ENCODE measurements around the gene MCM10.

Gene MCM10

DNA sequence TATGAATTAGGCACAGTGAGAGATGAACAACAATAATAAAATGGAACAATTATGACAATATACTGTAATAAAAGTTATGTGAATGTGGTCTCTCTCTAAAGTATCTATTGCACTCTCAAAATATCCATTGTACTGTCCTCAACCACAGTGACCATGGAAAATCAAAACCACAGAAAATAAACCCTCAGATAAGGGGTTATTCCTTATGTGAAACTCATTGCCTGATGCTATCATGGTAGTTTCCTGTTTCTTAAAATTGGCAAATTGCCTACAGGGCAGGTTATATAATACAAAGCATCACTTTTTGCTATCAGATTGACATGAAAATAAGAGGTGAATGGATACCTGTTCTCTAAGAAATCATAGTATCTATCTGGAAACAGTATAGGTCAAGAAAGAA, 3.8 kb downstream of the MCM10 start:
- no peak for DNase-seq (ENCODE audit: low read depth, low spot score)

DNA sequence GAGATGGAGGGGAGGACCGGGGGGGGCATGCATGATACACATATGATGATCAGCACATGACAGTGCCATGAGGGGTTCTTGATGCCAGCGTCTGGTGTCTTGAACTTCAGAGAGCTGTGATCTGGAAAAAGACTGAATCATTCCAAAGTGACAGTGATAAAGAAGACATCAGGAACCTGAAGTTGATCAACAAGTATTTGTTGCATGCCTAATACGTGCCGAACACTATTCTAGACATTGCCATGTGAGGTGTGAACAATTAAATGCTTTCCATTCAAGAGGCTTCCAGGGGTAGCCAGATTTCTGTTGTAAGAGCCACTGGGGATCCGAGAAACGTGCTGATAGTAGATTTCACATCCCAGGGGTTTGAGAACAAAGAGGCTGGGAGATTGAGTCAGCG, 6.2 kb downstream of the MCM10 start:
- no peak for DNase-seq (ENCODE audit: low read depth, low spot score)

DNA sequence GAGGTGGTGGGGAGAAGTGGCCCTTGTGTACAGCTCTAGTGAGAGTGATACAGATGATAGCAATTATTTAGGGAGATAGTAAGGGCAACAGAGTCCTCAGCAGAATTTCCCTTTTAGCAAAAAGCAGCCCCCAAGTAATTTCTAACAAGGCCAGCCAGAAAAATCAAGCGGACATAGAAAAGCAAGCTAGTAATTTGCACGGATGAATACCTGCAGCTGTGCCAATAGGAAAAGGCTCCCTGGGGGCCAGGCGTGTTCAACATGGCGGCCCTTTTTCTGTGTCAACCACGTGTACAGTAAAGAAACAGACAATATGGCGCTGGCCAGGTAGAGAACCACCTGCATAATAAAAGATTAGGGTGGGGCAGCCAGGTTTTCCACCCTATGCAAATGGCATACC, 7.4 kb downstream of the MCM10 start:
- DNase-seq (ENCODE audit: low read depth, low spot score) = no peak

DNA sequence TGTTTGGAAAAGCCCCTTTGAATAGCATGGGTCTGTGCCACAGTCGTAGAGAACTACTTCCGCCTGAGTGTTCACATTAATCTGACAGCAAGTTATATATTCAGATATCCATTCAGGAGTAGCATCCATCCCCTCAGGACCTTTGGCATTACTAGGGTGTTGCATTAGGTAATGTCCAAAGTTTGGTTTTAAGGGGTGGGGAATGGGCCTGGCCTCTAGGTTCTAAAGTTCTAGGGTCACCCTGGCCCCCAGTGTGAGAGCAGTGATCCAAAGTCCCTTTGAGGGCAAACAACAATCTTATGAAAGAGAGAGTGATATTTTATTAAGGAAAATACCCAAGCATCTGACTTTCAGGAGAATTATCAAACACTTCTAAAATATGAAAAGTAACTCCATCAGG, 12.3 kb downstream of the MCM10 start:
- DNase-seq (ENCODE audit: low read depth, low spot score) = no peak

DNA sequence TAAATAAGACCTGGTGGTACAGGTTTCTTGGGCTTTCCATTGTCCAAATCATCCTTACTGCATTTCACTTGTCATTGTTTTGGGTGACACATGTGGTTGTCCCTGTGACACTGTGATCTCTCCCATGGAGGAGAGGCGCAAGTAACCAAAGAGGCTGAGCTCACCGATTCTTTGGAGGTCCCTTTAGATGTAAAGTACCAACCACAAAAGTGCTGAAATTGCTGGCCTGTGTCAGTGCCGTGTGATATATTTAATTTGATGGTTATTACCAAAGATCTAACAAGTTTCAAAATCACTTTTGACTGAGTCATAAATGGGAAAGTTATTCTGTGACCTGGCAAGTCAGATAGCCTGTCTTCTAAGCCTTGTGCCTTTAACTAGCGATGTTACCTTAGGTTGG, 19.4 kb downstream of the MCM10 start:
- DNase-seq (ENCODE audit: low read depth, low spot score) = no peak

DNA sequence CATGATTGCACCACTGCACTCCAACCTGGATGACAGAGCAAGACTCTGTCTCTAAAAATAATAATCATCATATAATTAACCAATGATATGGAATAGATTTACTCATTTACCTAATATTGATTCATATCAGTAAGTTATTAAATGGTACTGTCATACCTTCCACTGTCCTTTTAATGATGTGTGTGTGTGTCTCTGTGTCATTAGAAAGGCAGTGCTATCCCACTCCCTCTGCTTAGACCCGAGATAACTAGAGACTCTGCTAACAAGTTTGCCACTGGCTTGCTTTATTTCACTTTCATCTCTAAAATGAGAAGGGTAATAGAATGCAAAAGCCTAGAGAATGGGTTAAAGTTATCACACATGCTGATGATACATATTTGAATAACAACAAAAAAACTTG, 21.1 kb downstream of the MCM10 start:
- DNase-seq (ENCODE audit: low read depth, low spot score) = no peak

DNA sequence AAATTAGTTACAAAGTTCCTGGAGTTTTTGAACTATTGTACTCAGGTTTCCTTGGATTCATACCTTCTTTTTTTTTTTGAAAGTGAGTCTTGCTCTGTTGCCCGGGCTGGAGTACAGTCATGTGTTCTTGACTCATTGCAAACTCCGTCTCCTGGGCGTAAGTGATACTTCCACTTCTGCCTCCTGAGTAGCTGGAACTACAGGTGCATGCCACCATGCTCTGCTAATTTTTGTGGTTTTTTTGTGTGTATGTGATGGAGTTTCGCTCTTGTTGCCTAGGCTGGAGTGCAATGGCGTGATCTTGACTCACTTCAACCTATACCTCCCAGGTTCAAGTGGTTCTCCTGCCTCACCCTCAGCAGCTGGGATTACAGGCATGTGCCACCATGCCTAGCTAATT, 22.3 kb downstream of the MCM10 start:
- no peak for DNase-seq (ENCODE audit: low read depth, low spot score)

DNA sequence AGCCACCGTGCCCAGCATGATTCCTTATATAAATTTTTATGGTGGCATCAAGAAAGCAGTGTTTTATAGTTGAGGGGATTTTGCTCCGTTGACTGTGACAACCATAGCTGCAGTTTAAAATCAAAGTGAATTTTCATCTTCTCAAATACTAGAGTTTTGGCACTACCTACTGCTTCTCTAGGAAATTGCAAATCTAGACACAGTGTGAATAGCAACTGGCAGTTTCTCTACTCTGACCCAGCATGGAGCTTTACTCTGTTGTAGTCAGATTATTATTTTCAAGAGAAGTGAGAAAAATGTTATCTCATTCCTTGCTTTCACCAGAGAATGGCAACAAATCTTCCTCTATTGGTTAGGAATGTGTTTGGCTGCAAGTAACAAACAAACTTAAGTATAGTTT, 22.9 kb downstream of the MCM10 start:
- no peak for DNase-seq (ENCODE audit: low read depth, low spot score)

DNA sequence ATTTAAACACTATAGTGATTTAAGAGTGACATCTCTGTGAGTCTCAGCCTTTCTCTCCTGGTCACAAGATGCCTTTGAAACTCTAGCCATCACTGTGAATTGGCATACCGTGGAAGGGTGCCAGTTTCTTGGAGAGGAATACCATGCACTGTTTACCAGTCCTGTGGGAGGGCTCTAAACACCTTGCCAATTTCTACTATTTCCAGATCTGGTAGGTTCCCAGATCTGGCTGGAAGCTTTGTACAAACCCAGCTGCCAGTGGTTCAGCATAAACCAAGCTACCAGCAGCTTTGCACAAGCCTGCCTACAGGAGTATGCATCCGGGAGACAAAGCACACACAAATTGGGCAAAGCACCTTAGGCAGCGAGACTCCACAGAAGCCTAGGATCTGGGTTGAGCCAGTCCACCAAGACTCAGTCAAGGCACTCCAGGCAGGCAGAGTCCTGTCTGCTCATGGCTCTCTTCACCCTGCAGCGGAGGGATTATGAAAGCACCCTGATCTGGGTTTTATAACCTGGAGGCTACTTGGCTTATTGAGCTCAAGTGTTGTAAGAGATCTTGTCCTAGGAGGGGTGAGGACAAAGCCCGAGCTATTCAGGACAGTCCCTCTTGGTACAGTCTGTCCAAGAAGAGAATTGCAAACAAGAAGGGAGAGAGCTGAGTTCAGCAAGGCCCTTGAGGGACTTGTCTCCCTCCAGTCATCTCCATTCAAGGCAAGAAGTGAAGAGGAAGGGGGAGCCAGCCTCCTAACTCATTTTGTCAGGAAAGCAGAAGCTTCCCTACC, 23.6 kb downstream of the MCM10 start:
- peak; percentile 53 for DNase-seq (ENCODE audit: low read depth, low spot score)

DNA sequence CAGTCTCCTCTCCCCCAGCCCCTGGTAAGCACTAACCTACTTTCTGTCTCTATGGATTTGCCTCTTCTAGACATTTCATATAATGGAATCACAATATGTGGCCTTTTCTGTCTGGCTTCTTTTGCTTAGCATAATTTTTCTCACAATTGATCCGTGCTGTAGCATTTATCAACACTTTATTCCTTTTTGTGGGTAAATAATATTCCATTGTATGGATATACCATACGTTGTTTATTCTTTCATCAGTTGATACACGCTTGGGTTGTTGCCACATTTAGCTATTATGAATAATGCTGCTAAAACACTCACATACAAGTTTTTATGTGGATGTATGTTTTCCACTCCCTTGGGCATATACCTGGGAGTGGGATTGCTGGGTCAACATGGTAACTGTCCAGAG, 25.8 kb downstream of the MCM10 start:
- no peak for DNase-seq (ENCODE audit: low read depth, low spot score)

DNA sequence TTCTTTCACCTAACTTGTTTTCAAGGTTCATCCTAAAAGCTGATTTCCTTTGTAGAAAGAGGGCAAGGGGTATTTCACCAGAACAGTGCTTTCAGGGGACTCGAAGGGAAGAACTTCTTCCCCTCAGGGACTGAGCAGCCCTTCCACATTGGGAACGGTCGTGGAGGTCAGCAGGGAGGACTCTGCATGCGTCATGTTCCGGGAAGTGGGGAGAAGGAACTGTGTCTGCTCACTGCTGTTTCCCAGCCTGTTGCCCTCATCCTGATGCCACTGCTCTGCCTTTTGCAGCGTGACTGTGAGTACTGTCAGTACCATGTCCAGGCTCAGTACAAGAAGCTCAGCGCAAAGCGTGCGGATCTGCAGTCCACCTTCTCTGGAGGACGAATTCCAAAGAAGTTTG, 27.2 kb downstream of the MCM10 start:
- DNase-seq (ENCODE audit: low read depth, low spot score) = no peak

DNA sequence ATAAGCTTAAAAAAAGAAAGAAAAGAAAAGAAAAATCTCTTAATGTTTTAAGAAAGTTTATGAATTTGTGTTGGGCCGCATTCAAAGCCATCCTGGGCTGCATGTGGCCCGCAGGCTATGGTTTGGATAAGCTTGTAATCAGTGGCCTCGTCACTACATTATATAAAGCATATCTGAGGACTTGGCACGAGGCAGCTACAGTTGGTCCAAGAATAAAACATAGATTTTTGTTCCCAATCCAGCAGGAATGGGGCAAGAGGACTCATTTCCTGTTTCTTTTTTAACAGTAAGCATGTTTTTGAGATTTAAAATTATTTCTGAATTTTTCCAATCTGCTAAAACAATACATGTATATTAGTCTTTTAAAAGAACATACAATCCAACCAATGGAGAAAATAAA, 28.6 kb downstream of the MCM10 start:
- no peak for DNase-seq (ENCODE audit: low read depth, low spot score)

DNA sequence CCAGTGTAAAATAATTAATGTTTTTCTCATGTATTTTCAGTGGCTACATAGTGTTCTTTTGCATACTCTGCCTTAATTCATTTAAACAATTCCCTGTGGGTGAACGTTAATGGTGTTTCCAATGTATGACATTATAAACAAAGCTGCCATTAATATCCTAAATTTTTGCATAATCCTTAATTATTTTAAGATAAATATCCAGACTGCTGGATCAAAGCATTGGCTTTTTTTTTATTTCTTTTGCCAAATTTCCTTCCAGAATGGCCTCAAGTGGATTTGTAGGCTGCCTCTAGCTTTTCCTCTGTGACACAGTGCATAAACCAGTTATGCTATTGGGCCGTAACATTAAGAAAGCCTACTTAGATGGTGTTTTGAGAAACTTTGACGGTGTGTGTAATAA, 29.5 kb downstream of the MCM10 start:
- DNase-seq (ENCODE audit: low read depth, low spot score) = no peak

DNA sequence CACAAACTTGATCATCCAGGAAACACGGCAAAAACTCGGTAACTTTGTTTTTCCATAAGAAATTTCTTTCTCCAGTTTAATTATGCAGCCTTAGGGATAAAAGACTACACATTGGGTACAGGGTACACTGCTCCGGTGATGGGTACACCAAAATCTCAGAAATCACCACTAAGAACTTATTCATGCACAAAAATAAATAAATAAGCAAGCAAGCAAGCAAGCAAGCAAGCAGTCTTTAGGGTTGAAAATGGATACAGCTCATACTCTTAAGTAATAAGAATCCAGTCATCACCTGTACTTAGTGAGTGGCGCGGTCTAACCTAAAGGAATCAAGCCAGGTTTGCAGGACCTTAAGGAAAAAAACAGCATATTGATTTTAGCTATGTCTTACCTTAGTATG, 30.0 kb downstream of the MCM10 start:
- DNase-seq (ENCODE audit: low read depth, low spot score) = no peak

DNA sequence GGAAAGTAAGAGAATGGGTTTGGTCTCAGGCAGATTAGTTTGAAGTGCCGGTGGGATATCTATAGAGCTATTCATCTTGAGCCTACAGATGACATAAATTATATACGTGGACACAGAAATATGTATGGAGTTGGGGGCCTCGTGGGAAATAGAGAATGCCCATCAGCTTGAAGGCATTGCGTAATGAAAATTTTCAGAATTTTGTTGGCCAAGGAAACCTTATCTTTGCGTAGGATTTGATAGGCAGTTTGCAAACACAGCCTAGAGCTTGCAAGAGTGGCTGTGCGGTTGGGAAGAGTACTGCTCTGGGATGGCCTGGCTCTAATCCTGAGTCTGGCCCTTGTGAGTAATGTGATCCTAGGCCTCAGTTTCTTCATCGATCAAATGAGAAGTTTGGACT, 32.3 kb downstream of the MCM10 start:
- no peak for DNase-seq (ENCODE audit: low read depth, low spot score)

DNA sequence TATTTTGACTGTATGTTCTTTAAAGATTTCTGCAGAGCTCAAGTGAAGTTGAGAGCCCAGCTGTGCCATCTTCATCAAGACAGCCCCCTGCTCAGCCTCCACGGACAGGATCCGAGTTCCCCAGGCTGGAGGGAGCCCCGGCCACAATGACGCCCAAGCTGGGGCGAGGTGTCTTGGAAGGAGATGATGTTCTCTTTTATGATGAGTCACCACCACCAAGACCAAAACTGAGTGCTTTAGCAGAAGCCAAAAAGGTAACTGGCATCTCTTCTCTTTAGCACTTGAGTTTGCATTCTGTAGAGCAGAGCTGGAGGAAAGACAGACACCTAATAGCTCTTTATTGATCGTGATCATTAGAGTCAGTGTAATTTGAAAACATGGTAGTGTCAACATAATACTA, 33.7 kb downstream of the MCM10 start:
- DNase-seq (ENCODE audit: low read depth, low spot score) = peak; percentile 8

DNA sequence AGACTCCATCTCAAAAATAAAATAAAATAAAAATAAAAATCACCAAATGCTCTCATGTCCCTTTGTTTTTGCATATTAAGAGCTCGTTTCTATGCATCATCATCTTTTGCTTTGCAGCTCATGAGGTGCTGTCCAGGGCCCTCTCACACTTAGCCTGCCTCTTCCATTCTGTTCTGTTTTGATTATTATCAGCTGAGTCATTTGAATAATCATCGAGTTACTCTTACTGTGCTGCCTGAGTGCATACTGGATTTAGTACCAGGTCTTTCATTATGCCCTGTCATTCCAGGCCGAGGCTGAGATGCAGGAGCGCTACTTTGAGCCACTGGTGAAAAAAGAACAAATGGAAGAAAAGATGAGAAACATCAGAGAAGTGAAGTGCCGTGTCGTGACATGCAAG, 39.8 kb downstream of the MCM10 start:
- peak; percentile 29 for DNase-seq (ENCODE audit: low read depth, low spot score)

DNA sequence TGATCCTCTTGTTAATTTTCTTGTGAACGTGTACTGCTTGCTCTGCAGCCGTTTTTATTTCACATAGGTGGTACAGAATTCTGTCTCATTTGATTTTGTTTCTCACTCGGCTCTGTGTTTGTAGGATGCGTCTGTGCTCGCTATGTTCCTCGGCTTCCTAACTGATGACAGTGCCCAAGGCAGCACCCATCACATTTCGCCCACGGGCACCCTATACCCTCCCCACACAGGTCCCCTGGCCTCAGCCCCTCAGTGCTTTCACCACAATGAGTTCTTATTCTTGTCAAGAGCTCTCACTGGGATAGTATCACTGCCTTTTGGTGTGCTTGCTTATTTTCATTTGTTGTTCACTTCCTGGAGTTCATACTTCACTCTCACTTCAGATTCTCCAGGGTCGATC, 44.7 kb downstream of the MCM10 start:
- no peak for DNase-seq (ENCODE audit: low read depth, low spot score)

DNA sequence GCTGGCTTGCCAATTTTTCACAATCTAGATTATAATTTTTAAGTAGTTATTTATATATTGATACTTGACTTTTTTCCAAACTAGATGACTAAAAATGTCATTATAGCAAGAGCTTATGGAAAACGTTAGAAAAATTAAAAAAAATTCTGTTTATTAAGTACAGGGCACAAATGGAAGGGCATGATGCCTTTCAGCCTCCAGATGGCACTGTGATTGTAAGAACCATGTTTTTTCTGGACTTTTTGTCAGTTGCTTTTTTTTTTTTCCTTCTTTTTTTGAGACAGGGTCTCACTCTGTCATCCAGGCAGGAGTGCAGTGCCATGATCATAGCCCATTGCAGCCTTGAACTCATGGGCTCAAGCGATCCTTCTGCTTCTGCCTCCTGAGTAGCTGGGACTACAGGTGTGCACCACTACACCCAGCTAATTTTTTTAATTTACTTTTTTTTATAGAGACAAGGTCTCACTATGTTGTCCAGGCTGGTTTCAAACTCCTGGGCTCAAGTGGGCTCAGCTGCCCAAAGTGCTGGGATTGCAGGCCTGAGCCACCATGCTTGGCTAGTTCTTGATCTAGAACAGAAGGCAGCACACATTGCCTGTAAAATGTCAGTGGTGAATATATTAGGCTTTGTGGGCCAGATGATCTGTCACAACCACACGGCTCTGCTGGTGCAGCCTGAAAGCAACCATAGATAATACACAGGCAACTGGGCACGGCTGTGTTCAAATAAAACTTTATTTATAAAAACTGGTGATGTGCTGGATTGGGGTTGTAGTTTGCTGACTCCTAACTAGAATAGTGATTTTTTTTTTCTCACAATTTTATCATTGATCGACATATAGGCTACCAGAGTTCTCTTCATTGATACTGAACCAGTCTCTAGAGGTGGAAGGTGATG, 45.4 kb downstream of the MCM10 start:
- DNase-seq (ENCODE audit: low read depth, low spot score) = peak; percentile 50

DNA sequence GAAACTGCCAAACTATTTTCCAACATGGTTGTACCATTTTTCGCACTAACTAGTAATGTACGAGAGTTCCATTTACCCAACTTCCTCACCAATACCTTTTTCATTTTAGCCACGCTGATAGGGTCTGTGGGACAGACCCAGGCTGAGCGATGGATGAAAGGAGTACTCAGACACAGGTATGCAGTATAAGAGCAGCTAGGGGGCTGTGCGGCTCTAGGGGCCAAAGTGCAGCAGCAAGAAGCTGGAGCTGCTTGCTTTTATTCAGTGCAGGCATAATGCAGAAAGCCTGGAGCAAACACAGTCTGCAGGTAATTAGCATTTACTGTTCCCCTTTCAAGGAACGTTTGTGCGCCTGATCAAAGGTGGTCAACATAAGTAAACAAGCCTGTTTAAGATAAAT, 51.8 kb downstream of the MCM10 start:
- DNase-seq (ENCODE audit: low read depth, low spot score) = no peak

DNA sequence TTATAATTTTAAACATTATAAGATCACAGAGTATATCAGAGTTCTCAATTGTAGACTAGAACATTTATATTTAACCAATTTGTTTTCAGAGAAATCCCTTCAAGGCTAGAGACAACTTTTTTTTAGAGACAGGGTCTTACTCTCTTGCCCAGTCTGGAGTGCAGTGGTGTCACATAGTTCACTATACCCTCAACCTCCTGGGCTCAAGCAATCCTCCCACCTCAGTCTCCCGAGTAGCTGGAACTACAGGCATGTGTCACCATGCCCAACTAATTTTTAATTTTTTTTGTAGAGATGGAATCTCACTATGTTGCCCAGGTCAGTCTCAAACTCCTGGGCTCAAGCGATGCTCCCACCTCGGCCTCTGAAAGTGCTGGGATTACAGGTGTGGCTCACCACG, 57.5 kb downstream of the MCM10 start:
- no peak for DNase-seq (ENCODE audit: low read depth, low spot score)

DNA sequence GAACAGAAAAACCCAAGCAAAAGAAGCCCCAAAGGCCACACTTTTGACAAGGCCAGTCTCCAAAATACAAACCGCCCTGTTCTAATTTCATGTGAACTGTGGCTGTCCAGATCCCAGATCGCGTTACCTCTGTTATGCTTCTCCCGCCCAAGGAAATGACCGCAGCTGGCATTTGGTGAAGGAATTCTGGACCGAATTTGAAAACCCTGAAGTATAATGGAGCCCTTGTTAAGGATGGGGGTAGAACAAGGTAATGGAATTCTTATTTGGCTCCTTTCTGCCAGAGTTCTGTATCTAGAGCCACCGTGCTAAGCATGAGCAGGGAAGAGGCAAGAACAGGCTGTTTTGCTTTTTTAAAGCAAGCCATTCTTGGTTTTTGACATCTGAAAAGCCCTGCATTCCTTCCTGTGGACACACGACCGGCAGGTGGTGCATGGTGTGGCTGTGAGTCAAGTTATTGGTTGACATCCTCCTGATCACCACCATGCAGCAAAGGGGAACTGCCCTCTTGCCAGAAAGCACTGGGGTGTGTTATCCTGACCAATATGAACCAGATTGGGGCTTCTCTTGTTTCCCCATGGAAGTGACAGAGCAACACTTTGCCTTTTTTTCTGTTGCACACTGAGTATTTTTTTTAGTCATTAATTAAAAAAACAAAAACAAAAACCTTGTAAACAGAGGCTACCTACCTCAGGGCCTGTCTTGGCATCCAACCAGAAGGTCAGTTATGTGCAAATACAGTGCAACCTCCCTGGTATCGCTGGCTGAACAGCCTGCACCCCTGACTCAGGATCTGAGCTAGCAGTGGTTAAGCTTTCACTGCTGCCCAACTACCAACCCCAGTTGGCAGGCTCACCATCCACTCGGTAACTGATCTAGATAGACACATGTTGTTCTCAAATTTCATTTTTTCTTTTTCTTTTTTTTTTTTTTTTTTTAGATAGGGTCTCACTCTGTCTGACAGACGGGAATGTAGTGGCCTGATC, 58.6 kb downstream of the MCM10 start:
- no peak for DNase-seq (ENCODE audit: low read depth, low spot score)
